ENCODE measurements around the gene RAB34.

RAB34 gene

GRCh38 chr17:28719021-28719433, 1.4 kb upstream of the RAB34 start:
- no peaks in the 10 kb centered on the region for H3K27me3 ChIP-seq (ENCODE audit: insufficient read depth, low read length)
- peaks cover 56% of the 10 kb centered on the region for H3K4me1 ChIP-seq (ENCODE audit: insufficient read depth, low read length)
- no peaks in the 10 kb centered on the region for H3K9me3 ChIP-seq (ENCODE audit: low read length)
- H2AFZ ChIP-seq (ENCODE audit: low read depth, low read length) = peak overlapping the region; percentile 32
- peak overlapping the region; percentile 86 for H3K4me3 ChIP-seq (ENCODE audit: low read length)
- H3K36me3 ChIP-seq (ENCODE audit: insufficient read depth, low read length) = peaks cover 49% of the 10 kb centered on the region

- Histone ChIP-seq H2AFZ (ENCODE audit: low read depth, low read length) (no peak overlapping the region), H3K27me3 (ENCODE audit: insufficient read depth, low read length) (no peaks in the 10 kb centered on the region), H3K4me3 (ENCODE audit: low read length) (peak overlapping the region; percentile 86), H3K9me3 (ENCODE audit: low read length) (no peaks in the 10 kb centered on the region), H3K4me1 (ENCODE audit: insufficient read depth, low read length) (peaks cover 54% of the 10 kb centered on the region), H3K36me3 (ENCODE audit: insufficient read depth, low read length) (peaks cover 48% of the 10 kb centered on the region)
Observed at GRCh38 chr17:28718333-28719020, 809 bp upstream of the RAB34 start.

GRCh38 chr17:28716740-28717577, 709 bp downstream of the RAB34 start:
- Histone ChIP-seq H3K4me3 (ENCODE audit: low read length) (peak overlapping the region; percentile 86), H3K27me3 (ENCODE audit: insufficient read depth, low read length) (no peaks in the 10 kb centered on the region), H3K36me3 (ENCODE audit: insufficient read depth, low read length) (peaks cover 40% of the 10 kb centered on the region), H3K9me3 (ENCODE audit: low read length) (no peaks in the 10 kb centered on the region), H3K4me1 (ENCODE audit: insufficient read depth, low read length) (peaks cover 39% of the 10 kb centered on the region), H2AFZ (ENCODE audit: low read depth, low read length) (peak overlapping the region; percentile 78)

GRCh38 chr17:28715217-28715616, 2.5 kb downstream of the RAB34 start:
- H3K4me3 ChIP-seq (ENCODE audit: low read length) = no peak overlapping the region
- H3K36me3 ChIP-seq (ENCODE audit: insufficient read depth, low read length) = peaks cover 31% of the 10 kb centered on the region
- no peaks in the 10 kb centered on the region for H3K27me3 ChIP-seq (ENCODE audit: insufficient read depth, low read length)
- H3K4me1 ChIP-seq (ENCODE audit: insufficient read depth, low read length) = peaks cover 27% of the 10 kb centered on the region
- no peaks in the 10 kb centered on the region for H3K9me3 ChIP-seq (ENCODE audit: low read length)
- no peak overlapping the region for H2AFZ ChIP-seq (ENCODE audit: low read depth, low read length)

- Histone ChIP-seq H2AFZ (ENCODE audit: low read depth, low read length) (no peak overlapping the region), H3K9me3 (ENCODE audit: low read length) (no peaks in the 10 kb centered on the region), H3K4me3 (ENCODE audit: low read length) (no peak overlapping the region), H3K36me3 (ENCODE audit: insufficient read depth, low read length) (peaks cover 31% of the 10 kb centered on the region), H3K27me3 (ENCODE audit: insufficient read depth, low read length) (no peaks in the 10 kb centered on the region), H3K4me1 (ENCODE audit: insufficient read depth, low read length) (peaks cover 26% of the 10 kb centered on the region)
Observed at GRCh38 chr17:28714281-28714680, 3.4 kb downstream of the RAB34 start.

GRCh38 chr17:28712705-28713415, 4.8 kb downstream of the RAB34 start:
- H2AFZ ChIP-seq (ENCODE audit: low read depth, low read length) = no peak overlapping the region
- no peak overlapping the region for H3K4me3 ChIP-seq (ENCODE audit: low read length)
- H3K27me3 ChIP-seq (ENCODE audit: insufficient read depth, low read length) = no peaks in the 10 kb centered on the region
- H3K4me1 ChIP-seq (ENCODE audit: insufficient read depth, low read length) = peaks cover 14% of the 10 kb centered on the region
- no peaks in the 10 kb centered on the region for H3K9me3 ChIP-seq (ENCODE audit: low read length)
- H3K36me3 ChIP-seq (ENCODE audit: insufficient read depth, low read length) = peaks cover 31% of the 10 kb centered on the region

GRCh38 chr17:28712032-28712704, 5.5 kb downstream of the RAB34 start:
- no peak overlapping the region for H2AFZ ChIP-seq (ENCODE audit: low read depth, low read length)
- peaks cover 14% of the 10 kb centered on the region for H3K4me1 ChIP-seq (ENCODE audit: insufficient read depth, low read length)
- H3K9me3 ChIP-seq (ENCODE audit: low read length) = no peaks in the 10 kb centered on the region
- no peaks in the 10 kb centered on the region for H3K27me3 ChIP-seq (ENCODE audit: insufficient read depth, low read length)
- peaks cover 31% of the 10 kb centered on the region for H3K36me3 ChIP-seq (ENCODE audit: insufficient read depth, low read length)
- H3K4me3 ChIP-seq (ENCODE audit: low read length) = no peak overlapping the region

- Histone ChIP-seq H3K4me1 (ENCODE audit: insufficient read depth, low read length) (peaks cover 11% of the 10 kb centered on the region), H3K27me3 (ENCODE audit: insufficient read depth, low read length) (no peaks in the 10 kb centered on the region), H3K36me3 (ENCODE audit: insufficient read depth, low read length) (peaks cover 31% of the 10 kb centered on the region), H2AFZ (ENCODE audit: low read depth, low read length) (no peak within 1 kb of the TSS), H3K9me3 (ENCODE audit: low read length) (no peaks in the 10 kb centered on the region), H3K4me3 (ENCODE audit: low read length) (peak within 1 kb of the TSS; percentile 53)
Observed at GRCh38 chr17:28711723-28712031, 6.0 kb downstream of the RAB34 start, which contains the start of gene PROCA1. PROCA1 (minus strand) TSS chr17:28711888; CDS start chr17:28711660, 228 bp downstream.

GRCh38 chr17:28710861-28711722, 6.6 kb downstream of the RAB34 start:
- no peaks in the 10 kb centered on the region for H3K27me3 ChIP-seq (ENCODE audit: insufficient read depth, low read length)
- H3K4me1 ChIP-seq (ENCODE audit: insufficient read depth, low read length) = peaks cover 5% of the 10 kb centered on the region

GRCh38 chr17:28707339-28707720, 10.3 kb downstream of the RAB34 start:
- Histone ChIP-seq H2AFZ (ENCODE audit: low read depth, low read length) (no peak overlapping the region), H3K4me1 (ENCODE audit: insufficient read depth, low read length) (peaks cover 10% of the 10 kb centered on the region), H3K4me3 (ENCODE audit: low read length) (no peak overlapping the region), H3K36me3 (ENCODE audit: insufficient read depth, low read length) (peaks cover 18% of the 10 kb centered on the region), H3K9me3 (ENCODE audit: low read length) (no peaks in the 10 kb centered on the region), H3K27me3 (ENCODE audit: insufficient read depth, low read length) (no peaks in the 10 kb centered on the region)

More at GRCh38 chr17:28710861-28711722, 6.6 kb downstream of the RAB34 start:
- Histone ChIP-seq H3K9me3 (ENCODE audit: low read length) (no peaks in the 10 kb centered on the region), H3K36me3 (ENCODE audit: insufficient read depth, low read length) (peaks cover 31% of the 10 kb centered on the region), H2AFZ (ENCODE audit: low read depth, low read length) (no peak overlapping the region), H3K4me3 (ENCODE audit: low read length) (peak overlapping the region; percentile 53)

- Histone ChIP-seq H3K9me3 (ENCODE audit: low read length) (no peaks in the 10 kb centered on the region), H3K27me3 (ENCODE audit: insufficient read depth, low read length) (no peaks in the 10 kb centered on the region), H2AFZ (ENCODE audit: low read depth, low read length) (no peak overlapping the region), H3K4me3 (ENCODE audit: low read length) (no peak overlapping the region), H3K4me1 (ENCODE audit: insufficient read depth, low read length) (peaks cover 16% of the 10 kb centered on the region), H3K36me3 (ENCODE audit: insufficient read depth, low read length) (peaks cover 24% of the 10 kb centered on the region)
Observed at GRCh38 chr17:28706471-28707338, 11.0 kb downstream of the RAB34 start.

Data from neuron (in vitro differentiated cells).